ENCODE measurements around the gene CHN1.

DNA sequence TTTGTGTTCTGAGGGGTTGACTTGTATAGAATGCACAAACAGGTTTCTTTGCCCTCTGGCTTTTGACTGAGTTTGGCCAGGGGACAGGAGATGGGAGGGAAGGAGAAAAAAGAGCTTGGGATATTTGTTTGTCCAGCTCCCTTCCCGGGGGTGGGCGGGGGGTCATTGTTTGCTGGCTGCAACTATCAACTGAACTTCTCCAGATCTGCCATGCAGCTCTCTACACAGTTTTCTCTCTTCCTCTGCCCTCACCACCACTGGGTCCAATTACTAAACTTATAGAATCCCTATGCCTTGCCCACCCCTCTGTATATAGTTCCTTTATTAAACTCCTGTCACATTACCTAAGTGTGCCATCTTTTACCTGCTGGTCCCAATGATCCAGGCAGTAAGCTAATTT lies 32.8 kb upstream of the CHN1 start:
- TF ChIP-seq, protein P1, sequence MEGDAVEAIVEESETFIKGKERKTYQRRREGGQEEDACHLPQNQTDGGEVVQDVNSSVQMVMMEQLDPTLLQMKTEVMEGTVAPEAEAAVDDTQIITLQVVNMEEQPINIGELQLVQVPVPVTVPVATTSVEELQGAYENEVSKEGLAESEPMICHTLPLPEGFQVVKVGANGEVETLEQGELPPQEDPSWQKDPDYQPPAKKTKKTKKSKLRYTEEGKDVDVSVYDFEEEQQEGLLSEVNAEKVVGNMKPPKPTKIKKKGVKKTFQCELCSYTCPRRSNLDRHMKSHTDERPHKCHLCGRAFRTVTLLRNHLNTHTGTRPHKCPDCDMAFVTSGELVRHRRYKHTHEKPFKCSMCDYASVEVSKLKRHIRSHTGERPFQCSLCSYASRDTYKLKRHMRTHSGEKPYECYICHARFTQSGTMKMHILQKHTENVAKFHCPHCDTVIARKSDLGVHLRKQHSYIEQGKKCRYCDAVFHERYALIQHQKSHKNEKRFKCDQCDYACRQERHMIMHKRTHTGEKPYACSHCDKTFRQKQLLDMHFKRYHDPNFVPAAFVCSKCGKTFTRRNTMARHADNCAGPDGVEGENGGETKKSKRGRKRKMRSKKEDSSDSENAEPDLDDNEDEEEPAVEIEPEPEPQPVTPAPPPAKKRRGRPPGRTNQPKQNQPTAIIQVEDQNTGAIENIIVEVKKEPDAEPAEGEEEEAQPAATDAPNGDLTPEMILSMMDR (IDR thresholded peaks at IDR 0.05 in 4 of 5, conservative IDR thresholded peaks at IDR 0.05 in 1 of 5) = no peak
- no peak for TF ChIP-seq POLR2A (IDR thresholded peaks at IDR 0.05)

Data from gastrocnemius medialis (tissue), 4 donors.